ENCODE measurements around the gene CX3CR1.
"Not testable (repeated sequence)": the region's sequence is repeated elsewhere in the genome, so short reads cannot be mapped to it uniquely, and the experiment has no call there.

The CX3CR1 gene

GRCh38 chr3:39322936-39323335 is 43.1 kb upstream of the CX3CR1 start:
- no peak for DNase-seq (ENCODE audit: low spot score)
- TF ChIP-seq CTCF (conservative IDR thresholded peaks at IDR 0.05; ENCODE audit: low read depth): no peak
- POLR2A ChIA-PET (ENCODE audit: low non-redundant PET): no interaction called here
- CTCF ChIA-PET: no interaction called here
- no peak overlapping the region for H3K27ac ChIP-seq

- DNase-seq (ENCODE audit: low spot score); H3K27ac ChIP-seq; POLR2A ChIA-PET (ENCODE audit: low non-redundant PET): not testable (repeated sequence)
- CTCF ChIA-PET: interaction anchor here (0.7 kb wide), 1 partner anchor 132 kb away, joined by 3 read pairs; no protein-coding TSS in a partner anchor
Measured at GRCh38 chr3:39322209-39322715, 42.4 kb upstream of the CX3CR1 start.

- H3K27ac ChIP-seq; DNase-seq (ENCODE audit: low spot score); POLR2A ChIA-PET (ENCODE audit: low non-redundant PET): not testable (repeated sequence)
- CTCF ChIA-PET: interaction anchor here (0.7 kb wide), 1 partner anchor 131 kb away, joined by 3 read pairs; no protein-coding TSS in a partner anchor
Measured at GRCh38 chr3:39321574-39321983, 41.7 kb upstream of the CX3CR1 start.

- ChIA-PET POLR2A (ENCODE audit: low non-redundant PET) (interaction anchor here (0.6 kb wide), 1 partner anchor 1157 kb away, joined by 4 read pairs; the partner anchor contains the start of gene ZNF619), CTCF (interaction anchor here (1.1 kb wide), 1 partner anchor 28 kb away, joined by 6 read pairs; no protein-coding TSS in a partner anchor)
- no peak for TF ChIP-seq CTCF (conservative IDR thresholded peaks at IDR 0.05; ENCODE audit: low read depth)
- H3K27ac ChIP-seq: no peak overlapping the region
- no peak for DNase-seq (ENCODE audit: low spot score)
Measured at GRCh38 chr3:39319249-39319648, 39.4 kb upstream of the CX3CR1 start.

GRCh38 chr3:39318301-39318700 is 38.5 kb upstream of the CX3CR1 start:
- CTCF ChIA-PET: interaction anchor here (0.7 to 1.1 kb wide), 2 partner anchors 27 to 30 kb away, joined by 5 to 6 read pairs; no protein-coding TSS in a partner anchor
- POLR2A ChIA-PET (ENCODE audit: low non-redundant PET): no interaction called here
- no peak for TF ChIP-seq CTCF (conservative IDR thresholded peaks at IDR 0.05; ENCODE audit: low read depth)
- no peak overlapping the region for H3K27ac ChIP-seq
- no peak for DNase-seq (ENCODE audit: low spot score)

GRCh38 chr3:39317571-39318169 is 37.8 kb upstream of the CX3CR1 start:
- ChIA-PET POLR2A (ENCODE audit: low non-redundant PET) (no interaction called here), CTCF (interaction anchor here (0.7 kb wide), 1 partner anchor 30 kb away, joined by 5 read pairs; no protein-coding TSS in a partner anchor)
- H3K27ac ChIP-seq: no peak overlapping the region
- no peak for TF ChIP-seq CTCF (conservative IDR thresholded peaks at IDR 0.05; ENCODE audit: low read depth)
- no peak for DNase-seq (ENCODE audit: low spot score)

- CTCF ChIA-PET: interaction anchor here (0.7 kb wide), 1 partner anchor 27 kb away, joined by 3 read pairs; no protein-coding TSS in a partner anchor
- TF ChIP-seq CTCF (conservative IDR thresholded peaks at IDR 0.05; ENCODE audit: low read depth): no peak
- H3K27ac ChIP-seq: no peak overlapping the region
- no peak for DNase-seq (ENCODE audit: low spot score)
- POLR2A ChIA-PET (ENCODE audit: low non-redundant PET): no interaction called here
Measured at GRCh38 chr3:39315420-39315819, 35.6 kb upstream of the CX3CR1 start.
